Measurements from ENCODE around the gene LRRN2.

The LRRN2 gene

GRCh38 chr1:204591473-204592090, 94.0 kb downstream of the LRRN2 start:
- no peaks in the 10 kb centered on the region for H3K36me3 ChIP-seq (ENCODE audit: control insufficient read depth, insufficient read depth, low read length)
- H3K79me2 ChIP-seq, result no peaks in the 10 kb centered on the region
- H3K9me3 ChIP-seq (ENCODE audit: control insufficient read depth, low read length), result no peaks in the 10 kb centered on the region
- no peaks in the 10 kb centered on the region for H3K27me3 ChIP-seq (ENCODE audit: control insufficient read depth, insufficient read depth, low read length)
- no peak for TF ChIP-seq CTCF (IDR thresholded peaks at IDR 0.05)
- H3K4me2 ChIP-seq (ENCODE audit: low read length), result no peak overlapping the region
- no peak overlapping the region for H2AFZ ChIP-seq
- no peak overlapping the region for H3K27ac ChIP-seq
- H3K4me3 ChIP-seq (ENCODE audit: low read depth, low read length), result no peak overlapping the region
- no peak overlapping the region for H3K9ac ChIP-seq
- H3K4me1 ChIP-seq, result no peaks in the 10 kb centered on the region

GRCh38 chr1:204589409-204590038, 96.0 kb downstream of the LRRN2 start:
- no peaks in the 10 kb centered on the region for H3K36me3 ChIP-seq (ENCODE audit: control insufficient read depth, insufficient read depth, low read length)
- H3K4me1 ChIP-seq, result no peaks in the 10 kb centered on the region
- no peak overlapping the region for H3K27ac ChIP-seq
- no peaks in the 10 kb centered on the region for H3K79me2 ChIP-seq
- TF ChIP-seq CTCF (IDR thresholded peaks at IDR 0.05), result no peak
- no peak overlapping the region for H2AFZ ChIP-seq
- H3K4me2 ChIP-seq (ENCODE audit: low read length), result no peak overlapping the region
- H3K4me3 ChIP-seq (ENCODE audit: low read depth, low read length), result no peak overlapping the region
- no peak overlapping the region for H3K9ac ChIP-seq
- no peaks in the 10 kb centered on the region for H3K9me3 ChIP-seq (ENCODE audit: control insufficient read depth, low read length)
- H3K27me3 ChIP-seq (ENCODE audit: control insufficient read depth, insufficient read depth, low read length), result no peaks in the 10 kb centered on the region

- Histone ChIP-seq H3K9ac (no peak overlapping the region), H3K79me2 (no peaks in the 10 kb centered on the region), H2AFZ (no peak overlapping the region), H3K9me3 (ENCODE audit: control insufficient read depth, low read length) (no peaks in the 10 kb centered on the region), H3K4me3 (ENCODE audit: low read depth, low read length) (no peak overlapping the region), H3K4me1 (no peaks in the 10 kb centered on the region), H3K27me3 (ENCODE audit: control insufficient read depth, insufficient read depth, low read length) (no peaks in the 10 kb centered on the region), H3K27ac (no peak overlapping the region), H3K4me2 (ENCODE audit: low read length) (no peak overlapping the region), H3K36me3 (ENCODE audit: control insufficient read depth, insufficient read depth, low read length) (no peaks in the 10 kb centered on the region)
- no peak for TF ChIP-seq CTCF (IDR thresholded peaks at IDR 0.05)
Measured at GRCh38 chr1:204588826-204589225, 96.7 kb downstream of the LRRN2 start.

- no peak overlapping the region for H3K27ac ChIP-seq
- TF ChIP-seq CTCF (IDR thresholded peaks at IDR 0.05), result no peak
- no peak overlapping the region for H3K4me2 ChIP-seq (ENCODE audit: low read length)
Measured at GRCh38 chr1:204587621-204588020, 97.9 kb downstream of the LRRN2 start.

More at GRCh38 chr1:204587621-204588020, 97.9 kb downstream of the LRRN2 start:
- no peaks in the 10 kb centered on the region for H3K27me3 ChIP-seq (ENCODE audit: control insufficient read depth, insufficient read depth, low read length)
- H3K4me1 ChIP-seq, result no peaks in the 10 kb centered on the region
- no peak overlapping the region for H2AFZ ChIP-seq
- no peaks in the 10 kb centered on the region for H3K79me2 ChIP-seq
- H3K36me3 ChIP-seq (ENCODE audit: control insufficient read depth, insufficient read depth, low read length), result no peaks in the 10 kb centered on the region
- H3K9me3 ChIP-seq (ENCODE audit: control insufficient read depth, low read length), result no peaks in the 10 kb centered on the region
- no peak overlapping the region for H3K4me3 ChIP-seq (ENCODE audit: low read depth, low read length)
- H3K9ac ChIP-seq, result no peak overlapping the region
